ENCODE results near the gene PRR20D.
"Not testable (repeated sequence)": the region's sequence is repeated elsewhere in the genome, so short reads cannot be mapped to it uniquely, and the experiment has no call there.

- not testable (repeated sequence) for TF ChIP-seq EZH2 (IDR thresholded peaks at IDR 0.05; ENCODE audit: borderline replicate concordance, low read depth, low read length, severe bottlenecking); CTCF (IDR thresholded peaks at IDR 0.05; ENCODE audit: borderline replicate concordance, extremely low read depth, low read length, poor library complexity, severe bottlenecking)
These were observed at the start of gene PRR20D for GRCh38 chr13:57160332-57160731.
